ENCODE data around the gene CCDC191. TPM values are rescaled to one million over a fixed set of nuclear protein-coding genes. Genes with fewer than 3 reads are reported as not detected.

Gene CCDC191
- total RNA-seq, 1 donor from 2014 or later: 15.6 TPM

- H3K36me3 Mint-ChIP-seq (ENCODE audit: insufficient read depth): peaks cover 23% of the 10 kb centered on the region
- no peak overlapping the region for H3K4me3 Mint-ChIP-seq (ENCODE audit: low read depth)
- TF ChIP-seq, protein P1, sequence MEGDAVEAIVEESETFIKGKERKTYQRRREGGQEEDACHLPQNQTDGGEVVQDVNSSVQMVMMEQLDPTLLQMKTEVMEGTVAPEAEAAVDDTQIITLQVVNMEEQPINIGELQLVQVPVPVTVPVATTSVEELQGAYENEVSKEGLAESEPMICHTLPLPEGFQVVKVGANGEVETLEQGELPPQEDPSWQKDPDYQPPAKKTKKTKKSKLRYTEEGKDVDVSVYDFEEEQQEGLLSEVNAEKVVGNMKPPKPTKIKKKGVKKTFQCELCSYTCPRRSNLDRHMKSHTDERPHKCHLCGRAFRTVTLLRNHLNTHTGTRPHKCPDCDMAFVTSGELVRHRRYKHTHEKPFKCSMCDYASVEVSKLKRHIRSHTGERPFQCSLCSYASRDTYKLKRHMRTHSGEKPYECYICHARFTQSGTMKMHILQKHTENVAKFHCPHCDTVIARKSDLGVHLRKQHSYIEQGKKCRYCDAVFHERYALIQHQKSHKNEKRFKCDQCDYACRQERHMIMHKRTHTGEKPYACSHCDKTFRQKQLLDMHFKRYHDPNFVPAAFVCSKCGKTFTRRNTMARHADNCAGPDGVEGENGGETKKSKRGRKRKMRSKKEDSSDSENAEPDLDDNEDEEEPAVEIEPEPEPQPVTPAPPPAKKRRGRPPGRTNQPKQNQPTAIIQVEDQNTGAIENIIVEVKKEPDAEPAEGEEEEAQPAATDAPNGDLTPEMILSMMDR (IDR thresholded peaks at IDR 0.05; ENCODE audit: unreplicated experiment): no peak
- H3K27ac Mint-ChIP-seq: no peak overlapping the region
- H3K4me1 Mint-ChIP-seq (ENCODE audit: low read depth): no peaks in the 10 kb centered on the region
- H3K27me3 Mint-ChIP-seq: no peaks in the 10 kb centered on the region
- no peak for DNase-seq (ENCODE audit: low spot score, unreplicated experiment)
- H3K9me3 Mint-ChIP-seq (ENCODE audit: low read depth): peaks cover under 1% of the 10 kb centered on the region
These were observed 76.4 kb downstream of the CCDC191 start for GRCh38 chr3:113979916-113980315.

DNA sequence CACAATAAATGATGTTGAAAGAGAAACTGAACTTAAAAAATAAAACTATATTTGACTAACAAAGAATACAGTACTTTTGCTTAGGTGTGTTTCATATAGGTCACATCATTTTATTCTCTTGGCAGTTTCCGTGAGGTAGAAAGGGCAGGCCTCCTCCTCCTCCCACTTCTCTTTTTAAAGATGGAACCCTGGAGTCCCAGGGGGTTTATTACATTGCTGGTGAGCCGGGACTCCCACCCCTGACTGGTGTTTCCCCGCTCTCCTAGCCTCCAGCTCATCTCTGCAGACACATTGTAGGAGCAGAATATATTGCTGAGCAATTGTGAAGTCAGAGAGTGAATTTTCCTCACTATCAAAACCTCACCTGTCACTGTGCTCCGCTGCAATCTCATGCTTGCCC, 78.5 kb downstream of the CCDC191 start:
- H3K4me1 Mint-ChIP-seq (ENCODE audit: low read depth): no peaks in the 10 kb centered on the region
- DNase-seq (ENCODE audit: low spot score, unreplicated experiment): no peak
- no peaks in the 10 kb centered on the region for H3K27me3 Mint-ChIP-seq
- H3K4me3 Mint-ChIP-seq (ENCODE audit: low read depth): no peak overlapping the region
- peaks cover 17% of the 10 kb centered on the region for H3K9me3 Mint-ChIP-seq (ENCODE audit: low read depth)
- TF ChIP-seq, protein P1 (IDR thresholded peaks at IDR 0.05; ENCODE audit: unreplicated experiment): no peak
- peaks cover 33% of the 10 kb centered on the region for H3K36me3 Mint-ChIP-seq (ENCODE audit: insufficient read depth)
- no peak overlapping the region for H3K27ac Mint-ChIP-seq

GRCh38 chr3:113968986-113969385, 87.3 kb downstream of the CCDC191 start:
- TF ChIP-seq, protein P1 (IDR thresholded peaks at IDR 0.05; ENCODE audit: unreplicated experiment): no peak
- H3K27ac Mint-ChIP-seq: no peak overlapping the region
- no peak overlapping the region for H3K4me3 Mint-ChIP-seq (ENCODE audit: low read depth)
- peaks cover 34% of the 10 kb centered on the region for H3K9me3 Mint-ChIP-seq (ENCODE audit: low read depth)
- no peak for DNase-seq (ENCODE audit: low spot score, unreplicated experiment)
- H3K36me3 Mint-ChIP-seq (ENCODE audit: insufficient read depth): peaks cover 22% of the 10 kb centered on the region
- no peaks in the 10 kb centered on the region for H3K27me3 Mint-ChIP-seq
- H3K4me1 Mint-ChIP-seq (ENCODE audit: low read depth): no peaks in the 10 kb centered on the region

DNA sequence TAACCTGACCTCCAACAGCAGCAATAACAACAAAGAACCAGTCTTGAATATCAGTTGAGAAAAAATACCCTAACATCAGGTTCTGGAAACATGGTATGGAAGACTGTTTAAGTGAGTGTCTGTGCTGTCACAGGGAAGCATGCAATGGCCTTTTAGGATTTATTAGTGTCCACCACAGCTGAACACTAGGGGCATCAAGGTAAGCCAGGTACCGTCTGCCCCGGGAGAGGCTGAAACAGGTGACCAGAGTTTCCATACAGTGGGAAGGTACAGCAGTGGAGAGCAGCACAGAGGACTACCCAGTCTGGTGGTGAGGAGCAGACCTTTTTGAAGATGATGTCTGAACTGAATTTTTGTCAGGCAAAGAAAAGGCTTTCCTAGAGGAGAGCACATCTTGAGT, 90.2 kb downstream of the CCDC191 start:
- H3K4me3 Mint-ChIP-seq (ENCODE audit: low read depth): no peak overlapping the region
- no peaks in the 10 kb centered on the region for H3K4me1 Mint-ChIP-seq (ENCODE audit: low read depth)
- peaks cover 5% of the 10 kb centered on the region for H3K9me3 Mint-ChIP-seq (ENCODE audit: low read depth)
- no peak for DNase-seq (ENCODE audit: low spot score, unreplicated experiment)
- H3K36me3 Mint-ChIP-seq (ENCODE audit: insufficient read depth): peaks cover 3% of the 10 kb centered on the region
- H3K27me3 Mint-ChIP-seq: no peaks in the 10 kb centered on the region
- H3K27ac Mint-ChIP-seq: no peak overlapping the region
- TF ChIP-seq, protein P1 (IDR thresholded peaks at IDR 0.05; ENCODE audit: unreplicated experiment): peak; percentile 21

DNA sequence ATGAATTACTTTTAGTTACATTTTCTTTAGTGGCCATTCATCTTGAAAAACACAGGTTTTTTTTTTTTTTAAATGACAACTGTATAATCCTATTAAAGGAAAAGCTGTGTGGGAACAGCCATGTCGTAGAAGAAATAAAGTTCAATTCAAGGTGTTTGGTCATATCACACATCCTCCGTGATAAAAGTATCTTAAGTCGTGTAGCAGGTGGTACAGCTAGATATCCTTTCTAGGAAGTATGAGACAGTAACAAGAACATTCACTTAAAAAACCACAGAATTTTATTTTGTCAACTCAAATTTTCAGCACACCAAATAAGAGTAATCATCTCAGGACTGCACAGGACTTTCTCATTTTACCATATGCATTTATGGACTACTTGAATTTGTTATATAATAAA, 92.4 kb downstream of the CCDC191 start:
- Mint-ChIP-seq H3K27ac (no peak overlapping the region), H3K4me1 (ENCODE audit: low read depth) (no peaks in the 10 kb centered on the region), H3K36me3 (ENCODE audit: insufficient read depth) (no peaks in the 10 kb centered on the region), H3K27me3 (no peaks in the 10 kb centered on the region), H3K9me3 (ENCODE audit: low read depth) (no peaks in the 10 kb centered on the region), H3K4me3 (ENCODE audit: low read depth) (no peak overlapping the region)
- TF ChIP-seq, protein P1 (IDR thresholded peaks at IDR 0.05; ENCODE audit: unreplicated experiment): no peak
- DNase-seq (ENCODE audit: low spot score, unreplicated experiment): no peak
